ENCODE data around the gene ARGLU1. TPM values are rescaled to one million over a fixed set of nuclear protein-coding genes. Genes with fewer than 3 reads are reported as not detected.
A peak's percentile ranks its signal among the peaks of the same experiment; 100 is the strongest.

Gene ARGLU1
- total RNA-seq, 4 donors from 2014 or later, result 46.7 to 77.2 (median 62.6) TPM

DNA sequence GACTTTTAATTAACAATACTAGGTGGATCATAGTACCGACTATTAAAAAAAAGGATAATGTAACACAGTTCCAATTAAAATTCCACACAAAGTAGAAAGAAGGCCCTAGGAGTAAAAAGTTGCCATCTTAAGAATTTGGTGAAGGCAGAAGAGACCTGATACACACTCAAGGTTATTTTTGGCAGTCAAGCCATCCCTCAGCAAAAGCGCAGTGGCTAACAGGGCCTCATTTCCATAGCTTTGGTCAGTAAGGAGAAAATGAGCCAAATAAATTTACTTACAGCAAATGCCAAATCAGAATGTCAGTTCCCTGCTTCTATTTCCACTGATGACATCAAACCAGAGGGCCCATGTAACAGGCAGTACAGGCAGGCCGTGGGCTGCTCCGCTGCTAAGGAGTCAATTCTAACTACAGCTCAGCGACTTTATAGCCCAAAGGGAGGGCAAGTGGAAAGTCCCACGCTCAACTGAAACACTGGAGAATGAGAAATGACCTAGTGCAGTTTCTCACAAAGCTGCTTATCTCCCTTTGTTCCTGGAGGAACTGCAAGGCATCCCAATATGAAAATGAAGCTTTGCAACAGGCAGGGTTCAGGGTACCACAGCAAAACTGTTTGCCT lies 6.3 kb downstream of the ARGLU1 start:
- 42% methylated on average over 6 of the region's 6 CpGs for WGBS
- Histone ChIP-seq H3K4me3 (peak overlapping the region in 1 of 4 donors; percentile 6), H3K9me3 (no peaks in the 10 kb centered on the region), H3K27me3 (no peaks in the 10 kb centered on the region), H3K36me3 (peaks cover 0 to 28% (median 13%) of the 10 kb centered on the region in 4 donors), H3K27ac (replicated peaks in 1 of 4) (peak overlapping the region in 3 of 4 donors; percentile 10 to 61 (median 16)), H3K4me1 (peaks cover 62 to 97% (median 93%) of the 10 kb centered on the region in 4 donors)
- no peak for DNase-seq (ENCODE audit: extremely low spot score)
- peak in 1 of 2 donors; percentile 43 for TF ChIP-seq POLR2AphosphoS5 (IDR thresholded peaks at IDR 0.05)
- TF ChIP-seq EP300 (IDR thresholded peaks at IDR 0.05), result no peak
- intact Hi-C loops (cut with DNase I), result loop anchor here (10.0 kb wide), 1 partner anchor 353 kb away; no protein-coding TSS in a partner anchor

DNA sequence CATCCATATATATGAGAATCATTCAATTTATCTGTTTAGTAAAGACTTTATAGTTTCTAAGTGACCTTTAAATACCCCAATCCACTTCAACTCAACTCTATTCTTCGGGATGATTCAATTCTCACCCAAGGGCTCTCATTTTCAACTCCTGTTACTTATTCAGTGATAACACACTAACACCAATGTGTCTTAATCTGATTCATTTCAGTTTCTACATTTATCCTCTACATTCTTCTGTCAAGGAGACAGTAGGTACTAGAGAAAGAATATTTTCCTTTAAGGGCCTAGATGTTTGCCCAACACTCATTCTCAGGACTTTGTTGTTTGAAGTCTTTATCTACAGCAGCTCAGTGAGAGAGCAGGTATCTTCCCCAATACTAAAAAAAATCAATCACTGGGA lies 7.1 kb downstream of the ARGLU1 start:
- Histone ChIP-seq H3K4me3 (no peak overlapping the region), H3K27ac (replicated peaks in 1 of 4) (peak overlapping the region in 1 of 4 donors; percentile 61), H3K4me1 (peaks cover 56 to 95% (median 90%) of the 10 kb centered on the region in 4 donors), H3K27me3 (no peaks in the 10 kb centered on the region), H3K36me3 (peaks cover 0 to 36% (median 21%) of the 10 kb centered on the region in 4 donors), H3K9me3 (no peaks in the 10 kb centered on the region)
- WGBS, result 74% methylated on average over 1 of the region's 1 CpG
- TF ChIP-seq POLR2A (IDR thresholded peaks at IDR 0.05; ENCODE audit: low read depth), result no peak
- intact Hi-C loops (cut with DNase I), result loop anchor here (10.0 kb wide), 1 partner anchor 354 kb away; no protein-coding TSS in a partner anchor
- DNase-seq (ENCODE audit: extremely low spot score), result no peak

DNA sequence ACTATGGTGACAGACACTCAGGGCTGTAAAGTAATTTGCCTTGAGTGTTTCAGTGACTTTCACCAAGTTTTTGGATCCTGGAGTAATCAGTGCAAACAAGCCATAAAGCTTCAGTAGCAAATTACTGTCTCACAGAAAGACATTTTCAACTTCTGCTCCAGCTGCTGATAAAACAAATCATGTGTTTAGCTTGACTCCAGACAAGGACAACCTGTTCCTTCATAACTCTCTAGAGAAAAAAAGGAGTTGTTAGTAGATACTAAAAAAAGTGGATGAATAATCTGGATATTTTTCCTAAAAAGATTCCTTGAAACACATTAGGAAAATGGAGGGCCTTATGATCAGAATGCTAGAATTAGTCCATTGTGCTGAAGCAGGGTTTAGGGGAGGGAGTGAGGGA lies 9.4 kb downstream of the ARGLU1 start:
- intact Hi-C loops (cut with DNase I), result no loop called here
- no peak overlapping the region for H3K4me3 ChIP-seq
- TF ChIP-seq EP300 (IDR thresholded peaks at IDR 0.05), result no peak
- no peak for TF ChIP-seq CTCF (IDR thresholded peaks at IDR 0.05)
- TF ChIP-seq POLR2A (IDR thresholded peaks at IDR 0.05; ENCODE audit: low read depth), result no peak
- TF ChIP-seq POLR2AphosphoS5 (IDR thresholded peaks at IDR 0.05), result no peak
- H3K36me3 ChIP-seq, result peaks cover 0 to 59% (median 41%) of the 10 kb centered on the region in 4 donors
- H3K27me3 ChIP-seq, result no peaks in the 10 kb centered on the region
- H3K27ac ChIP-seq (replicated peaks in 1 of 4), result peak overlapping the region in 2 of 4 donors; percentile 24 to 66
- peaks cover 42 to 87% (median 79%) of the 10 kb centered on the region in 4 donors for H3K4me1 ChIP-seq
- no peaks in the 10 kb centered on the region for H3K9me3 ChIP-seq
- no peak for DNase-seq (ENCODE audit: extremely low spot score)

GRCh38 chr13:106555631-106556328 lies 12.2 kb downstream of the ARGLU1 start:
- Histone ChIP-seq H3K27me3 (no peaks in the 10 kb centered on the region), H3K4me1 (peaks cover 38 to 74% (median 67%) of the 10 kb centered on the region in 4 donors), H3K4me3 (no peak overlapping the region), H3K36me3 (peaks cover 0 to 64% (median 45%) of the 10 kb centered on the region in 4 donors), H3K27ac (replicated peaks in 1 of 4) (no peak overlapping the region), H3K9me3 (no peaks in the 10 kb centered on the region)
- no peak for DNase-seq (ENCODE audit: extremely low spot score)
- WGBS, result 93% methylated on average over 4 of the region's 4 CpGs
- no peak for TF ChIP-seq CTCF (IDR thresholded peaks at IDR 0.05)
- no peak for TF ChIP-seq POLR2A (IDR thresholded peaks at IDR 0.05; ENCODE audit: low read depth)
- TF ChIP-seq EP300 (IDR thresholded peaks at IDR 0.05), result no peak
- no peak for TF ChIP-seq POLR2AphosphoS5 (IDR thresholded peaks at IDR 0.05)
- intact Hi-C loops (cut with DNase I), result no loop called here

DNA sequence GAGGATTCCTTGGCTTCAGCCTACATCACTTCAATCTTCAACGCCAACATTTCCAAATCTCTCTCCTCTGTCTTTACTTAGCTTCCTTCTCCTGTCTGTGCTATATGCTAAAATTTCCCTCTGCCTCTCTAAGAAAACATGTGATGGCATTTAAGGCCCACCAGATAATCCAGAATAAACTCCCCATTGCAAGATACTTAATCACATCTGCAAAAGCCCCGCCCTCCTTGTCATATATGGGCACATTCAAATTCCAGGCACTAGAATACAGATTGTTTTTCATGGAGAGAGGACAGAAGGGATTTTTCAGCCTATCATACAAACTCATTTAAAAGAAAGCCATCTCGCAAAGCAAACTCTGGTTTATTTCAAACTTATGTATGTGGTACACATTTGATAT lies 16.2 kb downstream of the ARGLU1 start:
- 94% methylated on average over 3 of the region's 3 CpGs for WGBS
- Histone ChIP-seq H3K27ac (replicated peaks in 1 of 4) (no peak overlapping the region), H3K9me3 (no peaks in the 10 kb centered on the region), H3K4me1 (peaks cover 24 to 66% (median 45%) of the 10 kb centered on the region in 4 donors), H3K36me3 (peaks cover 0 to 47% (median 29%) of the 10 kb centered on the region in 4 donors), H3K27me3 (no peaks in the 10 kb centered on the region), H3K4me3 (no peak overlapping the region)
- TF ChIP-seq EP300 (IDR thresholded peaks at IDR 0.05) (no peak), POLR2A (IDR thresholded peaks at IDR 0.05; ENCODE audit: low read depth) (no peak), CTCF (IDR thresholded peaks at IDR 0.05) (no peak), POLR2AphosphoS5 (IDR thresholded peaks at IDR 0.05) (no peak)
- intact Hi-C loops (cut with DNase I), result no loop called here
- no peak for DNase-seq (ENCODE audit: extremely low spot score)
